IMR-90 (cell line): Measurements from ENCODE around the gene GLDC. TPM values are rescaled to one million over a fixed set of nuclear protein-coding genes. Genes with fewer than 3 reads are reported as not detected.

Experiments used
- ATAC-seq: fragments of 200-7000 bp; cut with Tn5 transposase; 2 replicates; pipeline ENCODE4 v1.9.1; 2020; ENCODE audit warnings: low read depth, mild to moderate bottlenecking, moderate library complexity
- BruUV-seq: library from RNA; stranded (reverse); fragments of 400-500 nt; replicated peaks from 2 replicates; lab custom pipeline; 2021; lab: Mats Ljungman, UMichigan
- CTCF ChIA-PET: fragments of 300-600 bp; formaldehyde crosslinking; extraction: SDS; loops from one replicate; lab custom pipeline; 2021; ENCODE audit warnings: antibody characterized with exemption; lab: Yijun Ruan, JAX
- POLR2A ChIA-PET: fragments of 300-600 bp; sonication (Branson Sonifier 250); formaldehyde crosslinking; loops from one replicate; lab custom pipeline; 2022; ENCODE audit warnings: antibody characterized with exemption; ENCODE audit not compliant: unreplicated experiment; lab: Charles Lee
- DNase-seq: peaks from one replicate; pipeline ENCODE4 v3.0.0; 2013
- H2AFZ ChIP-seq: replicated peaks from 2 replicates; pipeline ENCODE3; 2013; ENCODE audit warnings: low read length, mild to moderate bottlenecking; ENCODE audit not compliant: poor library complexity
- H2AK5ac ChIP-seq: 2 replicates; pipeline ENCODE4 v1.6.1; 2013; ENCODE audit warnings: low read depth, low read length, inconsistent platforms
- H2AK9ac ChIP-seq: replicated peaks from 2 replicates; pipeline ENCODE3; 2013; ENCODE audit warnings: mild to moderate bottlenecking, low read depth, low read length, moderate library complexity; ENCODE audit not compliant: poor library complexity
- H2BK120ac ChIP-seq: 2 replicates; pipeline ENCODE4 v1.6.1; 2013; ENCODE audit warnings: low read depth, low read length, inconsistent platforms
- H2BK15ac ChIP-seq: 3 replicates; pipeline ENCODE4 v1.6.1; 2013; ENCODE audit warnings: low read depth, low read length, inconsistent platforms
- H2BK20ac ChIP-seq: 2 replicates; pipeline ENCODE4 v1.6.1; 2013; ENCODE audit warnings: low read depth, mild to moderate bottlenecking, inconsistent platforms, low read length, moderate library complexity
- H2BK5ac ChIP-seq: 2 replicates; pipeline ENCODE4 v1.6.1; 2013; ENCODE audit warnings: mild to moderate bottlenecking, low read depth, low read length, inconsistent platforms; ENCODE audit not compliant: poor library complexity, severe bottlenecking
- H3K14ac ChIP-seq: replicated peaks from 2 replicates; pipeline ENCODE4 v1.6.1; 2013; ENCODE audit warnings: low read depth, low read length, inconsistent platforms
- H3K18ac ChIP-seq: 2 replicates; pipeline ENCODE4 v1.6.1; 2013; ENCODE audit warnings: low read depth, low read length, control low read depth
- H3K23ac ChIP-seq: 2 replicates; pipeline ENCODE4 v1.6.1; 2013; ENCODE audit warnings: low read depth, low read length, inconsistent platforms
- H3K27ac ChIP-seq: 2 replicates; pipeline ENCODE4 v1.5.1; 2013; ENCODE audit warnings: mild to moderate bottlenecking, control low read depth, low read length; ENCODE audit not compliant: insufficient read depth
- H3K27me3 ChIP-seq: 2 replicates; pipeline ENCODE4 v1.6.1; 2013; ENCODE audit warnings: low read length; ENCODE audit not compliant: control insufficient read depth, insufficient read depth
- H3K36me3 ChIP-seq: 2 replicates; pipeline ENCODE4 v1.6.1; 2013; ENCODE audit warnings: low read length, mixed read lengths; ENCODE audit not compliant: control insufficient read depth, insufficient read depth
- H3K4ac ChIP-seq: 2 replicates; pipeline ENCODE4 v1.6.1; 2013; ENCODE audit warnings: low read depth, low read length, inconsistent platforms
- H3K4me1 ChIP-seq: 2 replicates; pipeline ENCODE4 v1.6.1; 2013; ENCODE audit warnings: low read length, mixed read lengths; ENCODE audit not compliant: control insufficient read depth, insufficient read depth
- H3K4me2 ChIP-seq: 2 replicates; pipeline ENCODE4 v1.6.1; 2013; ENCODE audit warnings: low read depth, mild to moderate bottlenecking, control low read depth, low read length, moderate library complexity
- H3K4me3 ChIP-seq: 2 replicates; pipeline ENCODE4 v1.5.1; 2013; ENCODE audit warnings: low read depth, mild to moderate bottlenecking, control low read depth, low read length, moderate library complexity; ENCODE audit not compliant: insufficient read depth
- H3K56ac ChIP-seq: 2 replicates; pipeline ENCODE4 v1.6.1; 2013; ENCODE audit warnings: low read length, inconsistent platforms; ENCODE audit not compliant: insufficient read depth; ENCODE audit errors: extremely low read depth
- H3K79me1 ChIP-seq, 2 experiments: 2 replicates each; pipeline ENCODE4 v1.6.1; 2013; ENCODE audit warnings: low read length in 2 of 2, inconsistent platforms in 1 of 2, low read depth in 1 of 2
- H3K9ac ChIP-seq: 2 replicates; pipeline ENCODE4 v1.6.1; 2013; ENCODE audit warnings: low read depth, low read length, control low read depth
- H3K9me1 ChIP-seq: 2 replicates; pipeline ENCODE4 v1.6.1; 2013; ENCODE audit warnings: low read length, inconsistent platforms; ENCODE audit not compliant: insufficient read depth
- H3K9me3 ChIP-seq: 2 replicates; pipeline ENCODE4 v1.6.1; 2013; ENCODE audit warnings: low read length; ENCODE audit not compliant: control insufficient read depth, insufficient read depth
- H4K20me1 ChIP-seq: 2 replicates; pipeline ENCODE4 v1.6.1; 2013; ENCODE audit warnings: low read length, inconsistent platforms; ENCODE audit not compliant: insufficient read depth
- H4K5ac ChIP-seq: 2 replicates; pipeline ENCODE4 v1.6.1; 2013; ENCODE audit warnings: mild to moderate bottlenecking, low read depth, low read length, control low read depth
- H4K8ac ChIP-seq, 2 experiments: 2 replicates each; pipeline ENCODE4 v1.6.1; 2013; ENCODE audit warnings: low read depth in 2 of 2, low read length in 2 of 2, control low read depth in 1 of 2, inconsistent platforms in 1 of 2
- H4K91ac ChIP-seq: 2 replicates; pipeline ENCODE4 v1.6.1; 2013; ENCODE audit warnings: low read depth, low read length, inconsistent platforms; ENCODE audit not compliant: insufficient read depth
- BHLHE40 ChIP-seq: fragments of 150-350 bp; IDR thresholded peaks from 2 replicates; pipeline ENCODE4 v1.6.1; 2016; ENCODE audit warnings: mild to moderate bottlenecking, low read depth, low read length
- CEBPB ChIP-seq: IDR thresholded peaks from 2 replicates; pipeline ENCODE4 v1.6.1; 2012; ENCODE audit warnings: low read depth, low read length, improper control_type of control experiment
- CHD1 ChIP-seq: IDR thresholded peaks from 2 replicates; pipeline ENCODE4 v1.6.1; 2012; ENCODE audit warnings: low read depth, low read length, improper control_type of control experiment
- FOS ChIP-seq: fragments of 150-350 bp; IDR thresholded peaks from 2 replicates; pipeline ENCODE4 v1.6.1; 2016; ENCODE audit warnings: low read depth, low read length
- MAFK ChIP-seq: IDR thresholded peaks from 2 replicates; pipeline ENCODE4 v1.6.1; 2012; ENCODE audit warnings: low read depth, low read length, improper control_type of control experiment
- MAZ ChIP-seq: IDR thresholded peaks from 2 replicates; pipeline ENCODE4 v1.6.1; 2012; ENCODE audit warnings: low read depth, mild to moderate bottlenecking, low read length, improper control_type of control experiment, moderate library complexity, borderline replicate concordance
- MXI1 ChIP-seq: IDR thresholded peaks from 2 replicates; pipeline ENCODE4 v1.6.1; 2012; ENCODE audit warnings: low read depth, mild to moderate bottlenecking, low read length, moderate library complexity, borderline replicate concordance
- NFE2L2 ChIP-seq: fragments of 150-350 bp; IDR thresholded peaks from 2 replicates; pipeline ENCODE4 v1.6.1; 2016; ENCODE audit warnings: low read depth, mild to moderate bottlenecking, low read length
- POLR2A ChIP-seq: IDR thresholded peaks from 2 replicates; pipeline ENCODE4 v1.6.1; 2012; ENCODE audit warnings: mild to moderate bottlenecking, low read depth, low read length
- RAD21 ChIP-seq: IDR thresholded peaks from 2 replicates; pipeline ENCODE4 v1.6.1; 2012; ENCODE audit warnings: low read length, improper control_type of control experiment
- RCOR1 ChIP-seq: IDR thresholded peaks from 2 replicates; pipeline ENCODE4 v1.6.1; 2012; ENCODE audit warnings: mild to moderate bottlenecking, low read length, improper control_type of control experiment; ENCODE audit not compliant: insufficient replicate concordance
- RFX5 ChIP-seq: IDR thresholded peaks from 2 replicates; pipeline ENCODE4 v1.8.0; 2012; ENCODE audit warnings: low read depth, mild to moderate bottlenecking, low read length, moderate library complexity
- SMC3 ChIP-seq: fragments of 150-350 bp; IDR thresholded peaks from 2 replicates; pipeline ENCODE4 v1.6.1; 2016; ENCODE audit warnings: low read depth, mild to moderate bottlenecking, antibody characterized with exemption, low read length, moderate library complexity
- WGBS, 2 experiments: methylation state at CpG; one replicate each; pipeline versions ENCODE4 v1.1.5 to v1.1.7; 2013; ENCODE audit warnings: missing lambda C conversion rate in 2 of 2; ENCODE audit not compliant: insufficient read length in 1 of 2; ENCODE audit errors: extremely low coverage in 2 of 2; 5-methylcytosine and 5-hydroxymethylcytosine counted together
- dilution Hi-C: fragments of 300-500 bp; cut with HindIII; formaldehyde crosslinking; loops from one replicate; pipeline ENCODE4 v1.14.3; 2018; ENCODE audit warnings: low sequenced_read_pairs; ENCODE audit not compliant: unreplicated experiment
- in situ Hi-C: fragments of 300-500 bp; cut with MboI; formaldehyde crosslinking; loops from 3 replicates; pipeline ENCODE4 v1.14.3; 2019; ENCODE audit warnings: low sequenced_read_pairs, inconsistent platforms, mixed read lengths
- intact Hi-C: fragments of 100-400 bp; cut with micrococcal nuclease; formaldehyde crosslinking; loops from 2 replicates; pipeline ENCODE4 v1.10.0; 2022
- polyA plus RNA-seq, 3 experiments: library from polyadenylated mRNA; depleted of rRNA; stranded (reverse); fragments of >200 nt; gene quantifications; 2 replicates each; pipeline ENCODE4 v1.2.3, GENCODE V29; 2012; ENCODE audit warnings: low replicate concordance in 1 of 3
- total RNA-seq: library from RNA; depleted of rRNA; stranded (reverse); fragments of >200 nt; gene quantifications from 2 replicates; pipeline ENCODE4 v1.2.3, GENCODE V29; 2012
- TF ChIP-seq, protein P1 (sequence below): conservative IDR thresholded peaks from 2 replicates; pipeline ENCODE4 v1.5.1; 2012; ENCODE audit warnings: mild to moderate bottlenecking, low read depth, low read length, improper control_type of control experiment
- TF ChIP-seq, protein P2 (sequence below): fragments of 150-350 bp; IDR thresholded peaks from 2 replicates; pipeline ENCODE4 v1.6.1; 2017; ENCODE audit warnings: mild to moderate bottlenecking, antibody characterized with exemption, low read length, low read depth
- TF ChIP-seq, protein P3 (sequence below): fragments of 150-350 bp; IDR thresholded peaks from 2 replicates; pipeline ENCODE4 v1.6.1; 2016; ENCODE audit warnings: low read depth, mild to moderate bottlenecking, low read length, moderate library complexity, borderline replicate concordance

The GLDC gene
- total and polyA plus RNA-seq, 2 of the 4 experiments (the other 2 are of a cell fraction) = 0.36 to 0.50 TPM

DNA sequence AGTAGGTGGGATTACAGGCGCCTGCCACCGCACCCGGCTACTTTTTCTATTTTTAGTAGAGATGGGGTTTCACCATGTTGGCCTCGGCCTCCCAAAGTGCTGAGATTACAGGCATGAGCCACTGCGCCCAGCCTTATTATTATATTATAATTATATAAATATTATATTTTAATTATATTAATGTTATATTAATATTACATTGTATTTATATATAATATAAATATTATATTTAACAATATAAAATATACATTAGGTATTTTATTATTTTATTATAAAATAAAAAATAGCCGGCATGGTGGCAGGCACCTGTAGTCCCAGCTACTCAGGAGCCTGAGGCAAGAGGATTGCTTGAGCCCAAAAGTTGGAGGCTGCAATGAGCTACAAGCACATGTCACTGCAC is 21.6 kb upstream of the GLDC start:
- Histone ChIP-seq H3K36me3 (no peaks in the 10 kb centered on the region), H3K27me3 (peaks cover 2% of the 10 kb centered on the region), H3K79me1 (no peaks in the 10 kb centered on the region), H3K9me3 (no peaks in the 10 kb centered on the region), H2BK15ac (no peak overlapping the region), H3K9ac (no peak overlapping the region), H2BK120ac (no peak overlapping the region), H4K8ac (no peak overlapping the region), H2AK9ac (no peak overlapping the region), H3K4me1 (no peaks in the 10 kb centered on the region), H3K23ac (no peak overlapping the region), H4K91ac (no peak overlapping the region), H3K9me1 (no peaks in the 10 kb centered on the region), H2AK5ac (no peak overlapping the region), H3K56ac (no peak overlapping the region), H3K4me3 (no peak overlapping the region), H3K4me2 (no peak overlapping the region), H4K20me1 (no peaks in the 10 kb centered on the region), H2BK5ac (no peak overlapping the region), H2BK20ac (no peak overlapping the region), H3K4ac (no peak overlapping the region), H2AFZ (no peak overlapping the region), H3K18ac (no peak overlapping the region), H4K5ac (no peak overlapping the region), H3K27ac (no peak overlapping the region), H3K14ac (no peak overlapping the region)
- CTCF ChIA-PET = interaction anchor here (0.6 to 1.3 kb wide), 4 partner anchors 9 to 86 kb away, joined by 3 to 10 read pairs (median 4); no protein-coding TSS in a partner anchor
- POLR2A ChIA-PET = no interaction called here
- no peak for TF ChIP-seq FOS
- no peak for TF ChIP-seq CHD1
- no peak for TF ChIP-seq MAZ
- TF ChIP-seq RFX5 = no peak
- no peak for TF ChIP-seq RAD21
- TF ChIP-seq, protein P1, sequence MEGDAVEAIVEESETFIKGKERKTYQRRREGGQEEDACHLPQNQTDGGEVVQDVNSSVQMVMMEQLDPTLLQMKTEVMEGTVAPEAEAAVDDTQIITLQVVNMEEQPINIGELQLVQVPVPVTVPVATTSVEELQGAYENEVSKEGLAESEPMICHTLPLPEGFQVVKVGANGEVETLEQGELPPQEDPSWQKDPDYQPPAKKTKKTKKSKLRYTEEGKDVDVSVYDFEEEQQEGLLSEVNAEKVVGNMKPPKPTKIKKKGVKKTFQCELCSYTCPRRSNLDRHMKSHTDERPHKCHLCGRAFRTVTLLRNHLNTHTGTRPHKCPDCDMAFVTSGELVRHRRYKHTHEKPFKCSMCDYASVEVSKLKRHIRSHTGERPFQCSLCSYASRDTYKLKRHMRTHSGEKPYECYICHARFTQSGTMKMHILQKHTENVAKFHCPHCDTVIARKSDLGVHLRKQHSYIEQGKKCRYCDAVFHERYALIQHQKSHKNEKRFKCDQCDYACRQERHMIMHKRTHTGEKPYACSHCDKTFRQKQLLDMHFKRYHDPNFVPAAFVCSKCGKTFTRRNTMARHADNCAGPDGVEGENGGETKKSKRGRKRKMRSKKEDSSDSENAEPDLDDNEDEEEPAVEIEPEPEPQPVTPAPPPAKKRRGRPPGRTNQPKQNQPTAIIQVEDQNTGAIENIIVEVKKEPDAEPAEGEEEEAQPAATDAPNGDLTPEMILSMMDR = no peak
- no peak for TF ChIP-seq RCOR1
- no peak for TF ChIP-seq NFE2L2
- TF ChIP-seq, protein P2, sequence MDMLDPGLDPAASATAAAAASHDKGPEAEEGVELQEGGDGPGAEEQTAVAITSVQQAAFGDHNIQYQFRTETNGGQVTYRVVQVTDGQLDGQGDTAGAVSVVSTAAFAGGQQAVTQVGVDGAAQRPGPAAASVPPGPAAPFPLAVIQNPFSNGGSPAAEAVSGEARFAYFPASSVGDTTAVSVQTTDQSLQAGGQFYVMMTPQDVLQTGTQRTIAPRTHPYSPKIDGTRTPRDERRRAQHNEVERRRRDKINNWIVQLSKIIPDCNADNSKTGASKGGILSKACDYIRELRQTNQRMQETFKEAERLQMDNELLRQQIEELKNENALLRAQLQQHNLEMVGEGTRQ = no peak
- TF ChIP-seq BHLHE40 = no peak
- no peak for TF ChIP-seq MAFK
- no peak for TF ChIP-seq MXI1
- no peak for TF ChIP-seq POLR2A
- TF ChIP-seq, protein P3, sequence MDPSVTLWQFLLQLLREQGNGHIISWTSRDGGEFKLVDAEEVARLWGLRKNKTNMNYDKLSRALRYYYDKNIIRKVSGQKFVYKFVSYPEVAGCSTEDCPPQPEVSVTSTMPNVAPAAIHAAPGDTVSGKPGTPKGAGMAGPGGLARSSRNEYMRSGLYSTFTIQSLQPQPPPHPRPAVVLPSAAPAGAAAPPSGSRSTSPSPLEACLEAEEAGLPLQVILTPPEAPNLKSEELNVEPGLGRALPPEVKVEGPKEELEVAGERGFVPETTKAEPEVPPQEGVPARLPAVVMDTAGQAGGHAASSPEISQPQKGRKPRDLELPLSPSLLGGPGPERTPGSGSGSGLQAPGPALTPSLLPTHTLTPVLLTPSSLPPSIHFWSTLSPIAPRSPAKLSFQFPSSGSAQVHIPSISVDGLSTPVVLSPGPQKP = no peak
- no peak for TF ChIP-seq CEBPB
- no peak for TF ChIP-seq SMC3
- WGBS, 2 experiments = no CpG with 5 or more reads among the region's 6 CpGs
- ATAC-seq = no peak
- in situ Hi-C loops = no loop called here
- intact Hi-C loops = loop anchor here (1.0 kb wide), 2 partner anchors 82 to 313 kb away; no protein-coding TSS in a partner anchor
- DNase-seq = no peak
- BruUV-seq = no TSS peak
- dilution Hi-C loops = no loop called here
